Heart left ventricle (tissue), 16 donors: Measurements from ENCODE around the gene ASTN2. TPM values are rescaled to one million over a fixed set of nuclear protein-coding genes. Genes with fewer than 3 reads are reported as not detected.

ENCODE experiments used
- ATAC-seq, 4 donors: fragments of 200-7000 bp; cut with Tn5 transposase; one replicate each; pipeline ENCODE4 v1.9.1; 2020 to 2022; ENCODE audit warnings: moderate library complexity in 4 of 4, mild to moderate bottlenecking in 3 of 4, moderate number of reproducible peaks in 1 of 4
- DNase-seq, 5 donors: peaks; one replicate each; pipeline ENCODE4 v3.0.0-alpha.2; 2020
- H3K27ac ChIP-seq, 12 donors: fragments of 200-600 bp; sonication (generic) in 4 of 12; one replicate each; pipeline versions ENCODE4 v1.5.0 to v1.8.0; 2016 to 2022; ENCODE audit warnings: mild to moderate bottlenecking in 2 of 12
- H3K27me3 ChIP-seq, 9 donors: fragments of 200-600 bp; sonication (generic) in 2 of 9; one replicate each; pipeline versions ENCODE4 v1.5.1 to v1.8.0; 2016 to 2022; ENCODE audit warnings: mild to moderate bottlenecking in 3 of 9
- H3K36me3 ChIP-seq, 9 donors: fragments of 200-600 bp; sonication (generic) in 2 of 9; one replicate each; pipeline versions ENCODE4 v1.5.0 to v1.8.0; 2018 to 2022; ENCODE audit warnings: mild to moderate bottlenecking in 2 of 9
- H3K4me1 ChIP-seq, 12 donors: fragments of 200-600 bp; sonication (generic) in 4 of 12; one replicate each; pipeline versions ENCODE4 v1.5.0 to v1.8.0; 2016 to 2022; ENCODE audit warnings: mild to moderate bottlenecking in 3 of 12
- H3K4me3 ChIP-seq, 12 donors: fragments of 200-600 bp; sonication (generic) in 4 of 12; one replicate each; pipeline versions ENCODE4 v1.5.0 to v1.8.0; 2017 to 2022; ENCODE audit warnings: mild to moderate bottlenecking in 9 of 12, moderate library complexity in 4 of 12
- H3K9me3 ChIP-seq, 12 donors: fragments of 200-600 bp; sonication (generic) in 4 of 12; one replicate each; pipeline versions ENCODE4 v1.5.0 to v1.8.0; 2016 to 2022; ENCODE audit warnings: mild to moderate bottlenecking in 1 of 12
- POLR2A ChIP-seq, 2 donors: fragments of 450-650 bp; IDR thresholded peaks; one replicate each; pipeline ENCODE4 v1.6.1; 2017; ENCODE audit warnings: antibody characterized with exemption in 2 of 2, mild to moderate bottlenecking in 2 of 2, moderate library complexity in 2 of 2
- WGBS, 4 donors: extraction: QIAGEN DNeasy Blood & Tissue Kit in 2 of 4; methylation state at CpG; one replicate each; pipeline versions ENCODE4 v1.1.5 to v1.1.7; 2013 to 2018; 5-methylcytosine and 5-hydroxymethylcytosine counted together
- intact Hi-C, 10 donors: fragments of 100-400 bp; cut with DNase I; formaldehyde crosslinking; loops; one replicate each; pipeline versions ENCODE4 v1.11.1 to v1.14.2; 2022
- polyA plus RNA-seq, 2 donors: library from polyadenylated mRNA; stranded (reverse); fragments of 200-250 nt; gene quantifications; one replicate each; pipeline ENCODE4 v1.2.3, GENCODE V29; 2013
- total RNA-seq, 9 donors: library from RNA; depleted of rRNA in 2 of 9; stranded (reverse); fragments of >200 nt in 2 of 9; fragmentation: NEBNext Ultra II Directional in 3 of 9; extraction: Animal tissue kit (Norgen Biotek cat#: 25700) in 3 of 9; gene quantifications; one replicate each; pipeline versions ENCODE4 v1.1.0 to v1.2.4, GENCODE V29; 2016 to 2023
- TF ChIP-seq, protein P1 (sequence below), 12 donors: fragments of 200-600 bp; sonication (generic) in 4 of 12; IDR thresholded peaks; one replicate each; pipeline versions ENCODE4 v1.5.0 to v1.8.0; 2018 to 2022; ENCODE audit warnings: antibody characterized with exemption in 12 of 12, mild to moderate bottlenecking in 5 of 12
- donor health status: ischemic (EF 13 %, LVEDD 7.1; RV severe dilation, severe dysfunction).
- donor health status: healthy with polysubstance abuse.
- donor health status: DM: no; HTN: yes; CAD: no.
- donor health status: DM: no; HTN: no; CAD: no.
- donor health status: ischemic (EF 25% LVEDD 6.9; RV normal size, moderate dysfunction).
- donor health status: ischemic (EF 25% LVEDD 5.7; RV mildly dilated, moderate dysfunction).
- donor health status: healthy.
- donor health status: DM: yes; HTN: yes; CAD: no.
- donor health status: ischemic (EF 35%, LVEDD 5.7; RV mildly dilated, moderate dysfunction).
- donor health status: nonischemic (EF 11% LVEDD 7.7; RV severe dilation, severe dysfunction).
- donor health status: DM: yes; HTN: yes; CAD: no.
- donor health status: PGD.
- donor health status: ischemic (EF 29% LVEDD 5.4; RV normal size, mild dysfunction).
- donor health status: nonischemic (EF 23%, LVEDD 6.1; RV moderate dilation, normal function).

Gene ASTN2
- total and polyA plus RNA-seq, 11 donors, result 2.5 to 6.0 (median 3.5) TPM

DNA sequence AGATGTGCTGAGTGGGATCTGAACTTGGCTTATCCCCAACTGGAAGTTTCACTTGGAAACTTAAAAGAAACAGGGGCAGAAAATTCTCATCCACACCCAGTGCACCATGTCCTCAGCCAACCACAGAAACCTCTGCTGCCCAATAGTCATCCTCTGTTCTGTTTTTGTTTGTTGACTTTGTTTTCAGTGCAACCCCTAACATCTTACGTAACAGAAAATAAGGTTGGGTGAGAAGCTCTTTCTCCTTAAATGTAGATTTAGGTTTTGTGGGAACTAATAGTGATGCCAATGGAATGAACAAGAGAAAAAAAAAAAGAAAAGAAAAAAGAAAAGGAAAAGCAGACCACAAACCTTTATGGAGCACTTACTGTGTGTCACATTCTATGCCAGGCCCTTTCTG lies 998.4 kb downstream of the ASTN2 start:
- intact Hi-C loops, result no loop called here
- no peaks in the 10 kb centered on the region for H3K4me1 ChIP-seq
- ATAC-seq, result no peak
- H3K4me3 ChIP-seq, result no peak overlapping the region
- TF ChIP-seq, protein P1, sequence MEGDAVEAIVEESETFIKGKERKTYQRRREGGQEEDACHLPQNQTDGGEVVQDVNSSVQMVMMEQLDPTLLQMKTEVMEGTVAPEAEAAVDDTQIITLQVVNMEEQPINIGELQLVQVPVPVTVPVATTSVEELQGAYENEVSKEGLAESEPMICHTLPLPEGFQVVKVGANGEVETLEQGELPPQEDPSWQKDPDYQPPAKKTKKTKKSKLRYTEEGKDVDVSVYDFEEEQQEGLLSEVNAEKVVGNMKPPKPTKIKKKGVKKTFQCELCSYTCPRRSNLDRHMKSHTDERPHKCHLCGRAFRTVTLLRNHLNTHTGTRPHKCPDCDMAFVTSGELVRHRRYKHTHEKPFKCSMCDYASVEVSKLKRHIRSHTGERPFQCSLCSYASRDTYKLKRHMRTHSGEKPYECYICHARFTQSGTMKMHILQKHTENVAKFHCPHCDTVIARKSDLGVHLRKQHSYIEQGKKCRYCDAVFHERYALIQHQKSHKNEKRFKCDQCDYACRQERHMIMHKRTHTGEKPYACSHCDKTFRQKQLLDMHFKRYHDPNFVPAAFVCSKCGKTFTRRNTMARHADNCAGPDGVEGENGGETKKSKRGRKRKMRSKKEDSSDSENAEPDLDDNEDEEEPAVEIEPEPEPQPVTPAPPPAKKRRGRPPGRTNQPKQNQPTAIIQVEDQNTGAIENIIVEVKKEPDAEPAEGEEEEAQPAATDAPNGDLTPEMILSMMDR (IDR thresholded peaks at IDR 0.05), result no peak
- TF ChIP-seq POLR2A (IDR thresholded peaks at IDR 0.05), result no peak
- H3K9me3 ChIP-seq, result no peaks in the 10 kb centered on the region
- H3K27me3 ChIP-seq, result no peaks in the 10 kb centered on the region
- 95 to 100% (median 97%) methylated on average over 1 of the region's 1 CpG for WGBS, 4 donors
- H3K36me3 ChIP-seq, result no peaks in the 10 kb centered on the region
- no peak for DNase-seq
- no peak overlapping the region for H3K27ac ChIP-seq

DNA sequence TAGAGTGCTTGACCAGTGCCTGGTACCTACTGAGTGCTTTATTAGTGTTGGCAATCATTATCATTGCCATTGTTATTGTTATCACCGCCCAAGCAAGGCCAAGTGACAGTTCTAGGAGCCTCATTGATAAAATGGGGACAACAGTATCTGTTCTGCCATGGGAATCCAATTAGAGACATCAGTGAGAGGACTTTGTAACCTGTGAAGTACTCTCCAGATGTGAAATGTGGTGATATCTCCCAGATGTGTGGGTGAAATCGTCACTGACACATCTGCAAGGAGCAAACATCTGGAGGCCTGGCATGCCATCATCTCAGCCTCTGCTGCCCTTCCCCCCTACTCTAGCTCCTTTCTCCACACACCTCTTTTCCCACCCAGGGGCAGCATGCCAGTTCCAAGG lies 1000.5 kb downstream of the ASTN2 start:
- DNase-seq, result no peak
- H3K36me3 ChIP-seq, result no peaks in the 10 kb centered on the region
- H3K4me3 ChIP-seq, result no peak overlapping the region
- H3K27me3 ChIP-seq, result no peaks in the 10 kb centered on the region
- H3K9me3 ChIP-seq, result no peaks in the 10 kb centered on the region
- intact Hi-C loops, result no loop called here
- no peaks in the 10 kb centered on the region for H3K4me1 ChIP-seq
- WGBS, 4 donors, result 58 to 81% (median 67%) methylated on average over 2 of the region's 2 CpGs
- H3K27ac ChIP-seq, result no peak overlapping the region
- ATAC-seq, result no peak
- TF ChIP-seq POLR2A (IDR thresholded peaks at IDR 0.05), result no peak
- TF ChIP-seq, protein P1 (IDR thresholded peaks at IDR 0.05), result no peak

DNA sequence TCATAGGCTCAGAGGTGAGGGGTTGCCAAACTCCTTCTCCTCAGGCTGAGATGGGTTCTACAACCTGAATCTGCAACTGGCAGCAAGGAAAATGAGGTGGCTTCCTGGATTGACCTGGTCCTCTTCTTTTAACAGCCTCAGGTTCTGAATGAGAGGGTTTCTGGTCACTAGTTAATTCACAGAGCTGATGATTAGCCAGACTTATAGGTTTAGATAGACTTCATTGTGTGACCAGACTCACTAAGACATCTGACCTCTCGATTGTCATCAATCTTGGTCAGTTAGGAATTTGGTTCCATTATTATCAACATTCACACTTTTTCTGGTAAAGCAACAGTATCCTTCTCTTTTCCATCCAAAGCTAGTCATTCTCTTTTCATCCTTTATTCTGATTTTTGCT lies 1003.4 kb downstream of the ASTN2 start:
- no peaks in the 10 kb centered on the region for H3K36me3 ChIP-seq
- no peaks in the 10 kb centered on the region for H3K4me1 ChIP-seq
- no peaks in the 10 kb centered on the region for H3K27me3 ChIP-seq
- no peak for DNase-seq
- TF ChIP-seq, protein P1 (IDR thresholded peaks at IDR 0.05), result no peak
- TF ChIP-seq POLR2A (IDR thresholded peaks at IDR 0.05), result no peak
- 80 to 91% (median 86%) methylated on average over 1 of the region's 1 CpG for WGBS, 4 donors
- H3K9me3 ChIP-seq, result no peaks in the 10 kb centered on the region
- H3K4me3 ChIP-seq, result no peak overlapping the region
- no peak for ATAC-seq
- intact Hi-C loops, result no loop called here
- no peak overlapping the region for H3K27ac ChIP-seq

DNA sequence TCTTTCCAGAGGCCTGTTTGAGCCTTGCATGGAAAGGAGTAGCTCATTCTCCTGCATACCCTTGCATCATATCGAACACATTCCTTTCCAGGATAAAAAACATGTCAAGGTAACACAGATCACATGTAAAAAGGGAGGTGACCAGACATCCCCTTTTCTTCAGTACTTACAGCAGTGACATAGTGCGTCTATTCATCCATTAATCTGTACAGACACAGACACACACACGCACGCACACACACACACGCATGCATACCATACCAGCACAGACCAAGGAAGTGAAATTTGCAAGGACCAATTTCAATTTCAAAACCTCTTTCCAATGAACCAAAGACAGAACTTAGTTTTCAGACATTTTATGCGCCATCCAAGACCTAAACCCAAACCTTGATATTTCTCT lies 1005.2 kb downstream of the ASTN2 start:
- H3K36me3 ChIP-seq, result no peaks in the 10 kb centered on the region
- no peak overlapping the region for H3K4me3 ChIP-seq
- no peak overlapping the region for H3K27ac ChIP-seq
- DNase-seq (no peak), ATAC-seq (no peak)
- no peak for TF ChIP-seq POLR2A (IDR thresholded peaks at IDR 0.05)
- TF ChIP-seq, protein P1 (IDR thresholded peaks at IDR 0.05), result no peak
- no peaks in the 10 kb centered on the region for H3K4me1 ChIP-seq
- H3K27me3 ChIP-seq, result no peaks in the 10 kb centered on the region
- H3K9me3 ChIP-seq, result no peaks in the 10 kb centered on the region
- WGBS, 4 donors, result 75 to 83% (median 81%) methylated on average over 6 of the region's 6 CpGs
- intact Hi-C loops, result no loop called here
